HEK293 (cell line): ENCODE results near the gene LMBR1.
"Not testable (repeated sequence)": the region's sequence is repeated elsewhere in the genome, so short reads cannot be mapped to it uniquely, and the experiment has no call there.

ENCODE experiments used
- CTCF ChIP-seq: fragments of 450-650 bp; formaldehyde crosslinking; IDR thresholded peaks from 2 replicates; pipeline ENCODE4 v1.5.1; 2016; ENCODE audit warnings: missing biosample characterization, missing genetic modification characterization
- HOXA7 ChIP-seq: sonication (generic); formaldehyde crosslinking; IDR thresholded peaks from 2 replicates; pipeline ENCODE4 v1.8.1; 2022; ENCODE audit warnings: missing genetic modification reagents, borderline replicate concordance
- PRDM1 ChIP-seq: fragments of 450-650 bp; formaldehyde crosslinking; IDR thresholded peaks from 2 replicates; pipeline ENCODE4; 2016; ENCODE audit warnings: missing biosample characterization, missing genetic modification characterization
- YY1 ChIP-seq: fragments of 450-650 bp; formaldehyde crosslinking; IDR thresholded peaks from 2 replicates; pipeline ENCODE4 v1.5.1; 2018; ENCODE audit warnings: missing biosample characterization, missing genetic modification characterization
- ZBTB1 ChIP-seq: fragments of 450-650 bp; formaldehyde crosslinking; IDR thresholded peaks from 2 replicates; pipeline ENCODE4 v1.5.1; 2016; ENCODE audit warnings: missing biosample characterization, missing genetic modification characterization
- ZBTB49 ChIP-seq: fragments of 450-650 bp; formaldehyde crosslinking; IDR thresholded peaks from 2 replicates; pipeline ENCODE4 v1.5.1; 2016; ENCODE audit warnings: missing biosample characterization, missing genetic modification characterization, low read depth
- ZFP37 ChIP-seq: fragments of 450-650 bp; formaldehyde crosslinking; IDR thresholded peaks from 2 replicates; pipeline ENCODE4 v1.5.1; 2016; ENCODE audit warnings: missing biosample characterization, missing genetic modification characterization
- ZNF132 ChIP-seq: fragments of 450-650 bp; formaldehyde crosslinking; IDR thresholded peaks from 2 replicates; pipeline ENCODE4 v1.5.1; 2017; ENCODE audit warnings: missing biosample characterization, missing genetic modification characterization, borderline replicate concordance
- ZNF140 ChIP-seq: fragments of 450-650 bp; formaldehyde crosslinking; IDR thresholded peaks from 2 replicates; pipeline ENCODE4 v1.5.1; 2016; ENCODE audit warnings: missing biosample characterization, missing genetic modification characterization
- ZNF146 ChIP-seq: fragments of 450-650 bp; formaldehyde crosslinking; IDR thresholded peaks from 2 replicates; pipeline ENCODE4 v1.5.1; 2016; ENCODE audit warnings: missing biosample characterization, missing genetic modification characterization
- ZNF175 ChIP-seq: fragments of 450-650 bp; formaldehyde crosslinking; IDR thresholded peaks from 2 replicates; pipeline ENCODE4 v1.5.1; 2016; ENCODE audit warnings: missing biosample characterization, missing genetic modification characterization
- ZNF350 ChIP-seq: fragments of 450-650 bp; formaldehyde crosslinking; IDR thresholded peaks from 2 replicates; pipeline ENCODE4 v1.5.0; 2017; ENCODE audit warnings: missing biosample characterization, mild to moderate bottlenecking, missing genetic modification characterization
- ZNF776 ChIP-seq: fragments of 450-650 bp; formaldehyde crosslinking; IDR thresholded peaks from 2 replicates; pipeline ENCODE4 v1.5.0; 2017; ENCODE audit warnings: missing biosample characterization, missing genetic modification characterization, borderline replicate concordance

- TF ChIP-seq ZNF140 (tag by site-specific recombination); ZBTB1; YY1 (tag by site-specific recombination); ZBTB49 (tag by site-specific recombination); CTCF (tag by site-specific recombination); ZNF175 (tag by site-specific recombination); ZNF350 (tag by site-specific recombination); ZNF132 (tag by site-specific recombination); ZNF146 (tag by site-specific recombination); PRDM1 (tag by site-specific recombination); HOXA7 (CRISPR knock-in tag); ZFP37 (tag by site-specific recombination); ZNF776 (tag by site-specific recombination): not testable (repeated sequence)
These were observed 29.3 kb upstream of the LMBR1 start for GRCh38 chr7:156922304-156922703.
